ENCODE results near the gene PCGF3.
A peak's percentile ranks its signal among the peaks of the same experiment; 100 is the strongest.

The PCGF3 gene

DNA sequence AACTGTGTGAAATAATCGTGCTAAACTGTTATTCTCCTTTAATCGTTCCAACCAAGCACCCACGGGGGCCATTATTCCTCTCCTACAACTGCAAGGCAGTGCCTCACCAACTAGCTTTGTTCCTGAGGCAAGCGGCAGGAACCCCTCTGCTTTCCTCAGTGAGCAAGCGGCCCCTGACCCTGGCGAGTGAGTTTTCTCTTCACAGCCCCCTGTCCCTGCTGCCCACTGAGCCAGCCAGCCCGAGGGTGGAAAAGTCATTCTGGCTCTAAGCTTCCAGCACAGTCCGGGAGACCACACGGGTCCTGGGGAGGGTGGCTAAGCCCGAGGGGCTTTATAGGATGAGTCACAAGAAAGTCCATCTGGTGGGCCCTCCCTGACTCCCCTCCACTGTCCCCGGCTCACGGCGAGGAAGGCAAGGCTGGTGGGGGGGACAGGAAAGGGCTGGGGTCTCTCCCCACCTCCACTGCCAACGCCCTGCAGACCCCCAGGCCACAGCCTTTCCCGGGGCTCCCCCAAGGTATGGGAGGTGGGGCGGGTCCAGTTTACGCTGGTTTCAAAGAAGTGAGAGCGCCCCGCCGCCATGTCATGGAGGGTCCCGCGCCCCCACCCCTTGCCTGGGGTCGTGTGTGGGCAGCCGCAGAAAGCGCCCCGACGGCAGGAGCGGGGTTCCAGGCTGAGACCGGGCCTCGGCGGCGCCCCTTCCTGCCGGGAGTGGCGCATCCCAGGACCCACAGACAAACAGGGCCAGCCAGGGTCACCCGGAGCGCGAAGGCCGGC is 75.3 kb downstream of the PCGF3 start:
- no peak for TF ChIP-seq ESRRG (CRISPR knock-in tag; IDR thresholded peaks at IDR 0.05)
- no peak for TF ChIP-seq ZNF70 (CRISPR knock-in tag; IDR thresholded peaks at IDR 0.05)
- no peak for TF ChIP-seq TCF4 (CRISPR knock-in tag; IDR thresholded peaks at IDR 0.05; ENCODE audit: borderline replicate concordance)
- TF ChIP-seq PPARA (CRISPR knock-in tag; IDR thresholded peaks at IDR 0.05; ENCODE audit: borderline replicate concordance), result no peak
- TF ChIP-seq ZFP30 (CRISPR knock-in tag; IDR thresholded peaks at IDR 0.05), result no peak
- no peak for TF ChIP-seq TOX (CRISPR knock-in tag; IDR thresholded peaks at IDR 0.05; ENCODE audit: borderline replicate concordance)
- no peak for TF ChIP-seq SNAI2 (CRISPR knock-in tag; IDR thresholded peaks at IDR 0.05)
- no peak for TF ChIP-seq ZNF8 (CRISPR knock-in tag; IDR thresholded peaks at IDR 0.05)
- TF ChIP-seq, protein P1, sequence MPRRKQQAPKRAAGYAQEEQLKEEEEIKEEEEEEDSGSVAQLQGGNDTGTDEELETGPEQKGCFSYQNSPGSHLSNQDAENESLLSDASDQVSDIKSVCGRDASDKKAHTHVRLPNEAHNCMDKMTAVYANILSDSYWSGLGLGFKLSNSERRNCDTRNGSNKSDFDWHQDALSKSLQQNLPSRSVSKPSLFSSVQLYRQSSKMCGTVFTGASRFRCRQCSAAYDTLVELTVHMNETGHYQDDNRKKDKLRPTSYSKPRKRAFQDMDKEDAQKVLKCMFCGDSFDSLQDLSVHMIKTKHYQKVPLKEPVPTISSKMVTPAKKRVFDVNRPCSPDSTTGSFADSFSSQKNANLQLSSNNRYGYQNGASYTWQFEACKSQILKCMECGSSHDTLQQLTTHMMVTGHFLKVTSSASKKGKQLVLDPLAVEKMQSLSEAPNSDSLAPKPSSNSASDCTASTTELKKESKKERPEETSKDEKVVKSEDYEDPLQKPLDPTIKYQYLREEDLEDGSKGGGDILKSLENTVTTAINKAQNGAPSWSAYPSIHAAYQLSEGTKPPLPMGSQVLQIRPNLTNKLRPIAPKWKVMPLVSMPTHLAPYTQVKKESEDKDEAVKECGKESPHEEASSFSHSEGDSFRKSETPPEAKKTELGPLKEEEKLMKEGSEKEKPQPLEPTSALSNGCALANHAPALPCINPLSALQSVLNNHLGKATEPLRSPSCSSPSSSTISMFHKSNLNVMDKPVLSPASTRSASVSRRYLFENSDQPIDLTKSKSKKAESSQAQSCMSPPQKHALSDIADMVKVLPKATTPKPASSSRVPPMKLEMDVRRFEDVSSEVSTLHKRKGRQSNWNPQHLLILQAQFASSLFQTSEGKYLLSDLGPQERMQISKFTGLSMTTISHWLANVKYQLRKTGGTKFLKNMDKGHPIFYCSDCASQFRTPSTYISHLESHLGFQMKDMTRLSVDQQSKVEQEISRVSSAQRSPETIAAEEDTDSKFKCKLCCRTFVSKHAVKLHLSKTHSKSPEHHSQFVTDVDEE (CRISPR knock-in tag; IDR thresholded peaks at IDR 0.05), result no peak
- TF ChIP-seq RARB (CRISPR knock-in tag; IDR thresholded peaks at IDR 0.05), result no peak
- TF ChIP-seq, protein P2, sequence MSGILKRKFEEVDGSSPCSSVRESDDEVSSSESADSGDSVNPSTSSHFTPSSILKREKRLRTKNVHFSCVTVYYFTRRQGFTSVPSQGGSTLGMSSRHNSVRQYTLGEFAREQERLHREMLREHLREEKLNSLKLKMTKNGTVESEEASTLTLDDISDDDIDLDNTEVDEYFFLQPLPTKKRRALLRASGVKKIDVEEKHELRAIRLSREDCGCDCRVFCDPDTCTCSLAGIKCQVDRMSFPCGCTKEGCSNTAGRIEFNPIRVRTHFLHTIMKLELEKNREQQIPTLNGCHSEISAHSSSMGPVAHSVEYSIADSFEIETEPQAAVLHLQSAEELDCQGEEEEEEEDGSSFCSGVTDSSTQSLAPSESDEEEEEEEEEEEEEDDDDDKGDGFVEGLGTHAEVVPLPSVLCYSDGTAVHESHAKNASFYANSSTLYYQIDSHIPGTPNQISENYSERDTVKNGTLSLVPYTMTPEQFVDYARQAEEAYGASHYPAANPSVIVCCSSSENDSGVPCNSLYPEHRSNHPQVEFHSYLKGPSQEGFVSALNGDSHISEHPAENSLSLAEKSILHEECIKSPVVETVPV (CRISPR knock-in tag; IDR thresholded peaks at IDR 0.05), result no peak
- no peak for TF ChIP-seq BACH2 (CRISPR knock-in tag; IDR thresholded peaks at IDR 0.05; ENCODE audit: borderline replicate concordance)
- no peak for TF ChIP-seq ISL1 (CRISPR knock-in tag; IDR thresholded peaks at IDR 0.05)
- TF ChIP-seq ZFP3 (CRISPR knock-in tag; IDR thresholded peaks at IDR 0.05), result no peak
- peak; percentile 0; the same call in 2 of the 3 replicates for ATAC-seq

DNA sequence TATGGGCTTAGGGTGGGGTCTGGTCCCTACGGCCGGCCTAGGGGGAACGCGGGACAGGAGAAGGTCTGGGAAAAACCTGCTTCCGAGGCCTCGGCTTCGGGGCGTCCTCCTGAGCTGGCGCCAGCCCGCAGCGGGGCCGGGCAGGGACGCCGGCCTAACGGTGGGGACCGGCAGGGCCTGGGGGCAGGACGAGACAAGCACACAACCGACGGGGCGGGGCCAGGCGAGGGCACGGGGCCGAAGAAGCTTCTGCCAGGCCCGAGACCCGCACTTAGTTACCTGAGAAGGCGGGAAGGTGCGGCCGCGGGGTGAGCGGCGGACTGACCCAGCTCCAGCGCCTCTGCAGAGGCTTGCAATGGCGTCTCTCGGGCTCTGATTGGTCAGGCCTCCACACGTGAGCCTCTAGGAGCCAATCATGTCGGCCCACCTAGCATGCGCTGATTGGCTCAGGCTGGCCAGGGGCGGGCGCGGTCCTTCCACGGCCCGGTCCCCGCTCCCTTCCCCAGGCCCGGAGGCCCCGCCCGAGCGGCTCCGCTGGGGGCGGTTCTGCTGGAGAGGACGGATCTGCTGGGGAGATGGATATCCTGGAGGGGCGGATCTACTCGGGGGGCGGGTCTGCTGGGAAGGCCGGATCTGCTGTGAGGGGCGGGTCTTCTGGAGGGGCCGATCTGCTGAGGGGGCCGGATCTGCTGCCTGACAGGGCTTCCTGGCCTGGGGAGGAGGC is 76.0 kb downstream of the PCGF3 start:
- ATAC-seq, result peak; percentile 95

DNA sequence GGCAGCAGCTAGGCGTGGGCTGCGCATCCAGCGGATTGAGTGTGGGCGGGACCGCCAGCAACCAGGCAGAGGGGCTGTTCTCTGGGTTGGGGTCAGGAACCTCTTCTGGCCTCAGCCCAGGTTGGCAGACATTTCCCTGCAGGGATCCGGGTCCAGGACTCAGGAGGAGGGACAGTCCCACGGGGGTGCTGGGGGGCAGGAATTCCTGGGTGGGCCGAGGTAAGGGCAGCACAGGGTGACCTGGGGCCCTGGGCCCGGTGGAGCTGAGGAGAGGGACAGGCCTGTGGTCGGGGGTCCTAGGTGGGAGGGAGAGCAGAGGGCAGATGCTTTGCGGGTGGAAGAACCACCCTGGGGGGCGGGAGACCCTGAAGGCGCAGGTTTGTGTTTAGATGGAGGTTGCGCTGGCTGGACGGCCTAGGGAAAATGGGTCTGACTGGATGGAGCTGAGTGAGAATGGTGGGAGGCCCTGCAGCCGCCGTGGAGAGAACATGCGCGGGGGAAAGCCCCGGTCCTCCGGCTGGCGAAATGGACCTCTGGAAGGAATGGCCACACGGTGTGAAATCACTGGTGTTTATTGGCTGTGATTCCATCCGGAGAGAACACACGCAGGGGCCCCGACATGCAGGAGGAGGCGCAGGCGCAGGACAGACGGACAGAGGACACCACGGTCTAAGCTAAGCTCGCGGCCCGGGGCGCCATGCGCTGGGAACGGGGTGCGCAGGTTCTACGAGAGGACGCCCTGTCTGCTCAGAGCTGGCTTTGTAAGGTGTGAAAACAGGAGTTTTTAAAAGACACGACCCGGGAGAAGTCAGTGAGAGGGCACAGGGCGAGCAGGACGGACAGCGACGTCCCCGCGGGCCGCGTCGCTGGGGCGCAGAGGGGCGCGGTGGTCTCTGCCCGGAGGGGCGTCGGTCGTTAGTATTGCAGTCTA is 79.0 kb downstream of the PCGF3 start:
- no peak for TF ChIP-seq TCF4 (CRISPR knock-in tag; IDR thresholded peaks at IDR 0.05; ENCODE audit: borderline replicate concordance)
- no peak for TF ChIP-seq SNAI2 (CRISPR knock-in tag; IDR thresholded peaks at IDR 0.05)
- no peak for TF ChIP-seq GLIS3 (CRISPR knock-in tag; IDR thresholded peaks at IDR 0.05)
- TF ChIP-seq, protein P1 (CRISPR knock-in tag; IDR thresholded peaks at IDR 0.05), result no peak
- TF ChIP-seq ISL1 (CRISPR knock-in tag; IDR thresholded peaks at IDR 0.05), result no peak
- no peak for TF ChIP-seq ZNF8 (CRISPR knock-in tag; IDR thresholded peaks at IDR 0.05)
- no peak for TF ChIP-seq OSR1 (CRISPR knock-in tag; IDR thresholded peaks at IDR 0.05)
- TF ChIP-seq BACH2 (CRISPR knock-in tag; IDR thresholded peaks at IDR 0.05; ENCODE audit: borderline replicate concordance), result no peak
- TF ChIP-seq CSDC2 (CRISPR knock-in tag; IDR thresholded peaks at IDR 0.05), result no peak
- TF ChIP-seq ARNTL (CRISPR knock-in tag; IDR thresholded peaks at IDR 0.05; ENCODE audit: borderline replicate concordance, low read depth), result no peak
- TF ChIP-seq ZFP3 (CRISPR knock-in tag; IDR thresholded peaks at IDR 0.05), result no peak
- no peak for ATAC-seq

More for the DNA sequence above, 76.0 kb downstream of the PCGF3 start:
- TF ChIP-seq ZNF565 (CRISPR knock-in tag; conservative IDR thresholded peaks at IDR 0.05; ENCODE audit: low read depth) (no peak), GLIS3 (CRISPR knock-in tag; IDR thresholded peaks at IDR 0.05) (0 out of 2 replicates have a peak, but pooled peaks have one; percentile 60)

Measured in SK-N-SH treated with all-trans-retinoic acid at 6 μM for 48 hours (cell line).